ENCODE results near the gene PIEZO2.

PIEZO2 gene

GRCh38 chr18:11112286-11112685, 37.1 kb downstream of the PIEZO2 start:
- no peak for DNase-seq

GRCh38 chr18:11110509-11110908, 38.9 kb downstream of the PIEZO2 start:
- DNase-seq = no peak

- no peak for DNase-seq
Measured at GRCh38 chr18:11108947-11109346, 40.4 kb downstream of the PIEZO2 start.

- DNase-seq = no peak
Measured at GRCh38 chr18:11106894-11107293, 42.5 kb downstream of the PIEZO2 start.

GRCh38 chr18:11105463-11105862, 43.9 kb downstream of the PIEZO2 start:
- no peak for DNase-seq

- DNase-seq = no peak
Measured at GRCh38 chr18:11104307-11104706, 45.1 kb downstream of the PIEZO2 start.

- no peak for DNase-seq
Measured at GRCh38 chr18:11096839-11097750, 52.3 kb downstream of the PIEZO2 start.

- DNase-seq = no peak
Measured at GRCh38 chr18:11096411-11096810, 53.0 kb downstream of the PIEZO2 start.

- DNase-seq = no peak
Measured at GRCh38 chr18:11095674-11096293, 53.6 kb downstream of the PIEZO2 start.

- no peak for DNase-seq
Measured at GRCh38 chr18:11095211-11095610, 54.2 kb downstream of the PIEZO2 start.

- DNase-seq = no peak
Measured at GRCh38 chr18:11091746-11092145, 57.6 kb downstream of the PIEZO2 start.

- DNase-seq = no peak
Measured at GRCh38 chr18:11089931-11090715, 59.2 kb downstream of the PIEZO2 start.

- no peak for DNase-seq
Measured at GRCh38 chr18:11081009-11081532, 68.3 kb downstream of the PIEZO2 start.

- no peak for DNase-seq
Measured at GRCh38 chr18:11078491-11078890, 70.9 kb downstream of the PIEZO2 start.

GRCh38 chr18:11077548-11078187, 71.7 kb downstream of the PIEZO2 start:
- DNase-seq = no peak

- no peak for DNase-seq
Measured at GRCh38 chr18:11074889-11075288, 74.5 kb downstream of the PIEZO2 start.

- DNase-seq = no peak
Measured at GRCh38 chr18:11073971-11074370, 75.4 kb downstream of the PIEZO2 start.

GRCh38 chr18:11072632-11073031, 76.7 kb downstream of the PIEZO2 start:
- no peak for DNase-seq

GRCh38 chr18:11071300-11071699, 78.1 kb downstream of the PIEZO2 start:
- DNase-seq = no peak

GRCh38 chr18:11070593-11070992, 78.8 kb downstream of the PIEZO2 start:
- no peak for DNase-seq

GRCh38 chr18:11066038-11066437, 83.3 kb downstream of the PIEZO2 start:
- no peak for DNase-seq

- no peak for DNase-seq
Measured at GRCh38 chr18:11064727-11065460, 84.5 kb downstream of the PIEZO2 start.

Measured in SW 1271 (cell line).